BLaER1 (cell line): Measurements from ENCODE around the gene SLC16A10.
"Not testable (repeated sequence)": the region's sequence is repeated elsewhere in the genome, so short reads cannot be mapped to it uniquely, and the experiment has no call there.

Experiments
- H3K27ac ChIP-seq: shearing (Covaris generic); formaldehyde crosslinking; 2 replicates; pipeline ENCODE4 v1.8.1; 2022
- H3K27me3 ChIP-seq: shearing (Covaris generic); formaldehyde crosslinking; 2 replicates; pipeline ENCODE4 v1.8.1; 2022
- H3K36me3 ChIP-seq: shearing (Covaris generic); formaldehyde crosslinking; 2 replicates; pipeline ENCODE4 v1.8.1; 2022
- H3K4me1 ChIP-seq: shearing (Covaris generic); formaldehyde crosslinking; 2 replicates; pipeline ENCODE4 v1.8.1; 2022
- H3K4me2 ChIP-seq: shearing (Covaris generic); formaldehyde crosslinking; 2 replicates; pipeline ENCODE4 v1.8.1; 2022
- H3K4me3 ChIP-seq: shearing (Covaris generic); formaldehyde crosslinking; 2 replicates; pipeline ENCODE4 v1.8.1; 2022
- H3K9ac ChIP-seq: shearing (Covaris generic); formaldehyde crosslinking; 2 replicates; pipeline ENCODE4 v1.8.1; 2022
- H3K9me3 ChIP-seq: shearing (Covaris generic); formaldehyde crosslinking; 2 replicates; pipeline ENCODE4 v1.8.1; 2022
- H4K20me1 ChIP-seq: shearing (Covaris generic); formaldehyde crosslinking; 2 replicates; pipeline ENCODE4 v1.8.1; 2022
- Cebpa-rat ChIP-seq: shearing (Covaris generic); IDR thresholded peaks from 2 replicates; pipeline ENCODE4 v1.8.1; 2022

Gene SLC16A10

GRCh38 chr6:111087871-111088667 lies 766 bp downstream of the SLC16A10 start:
- Histone ChIP-seq H3K9ac (peak overlapping the region; percentile 72; the same call in 1 of the 2 replicates), H4K20me1 (no peaks in the 10 kb centered on the region), H3K9me3 (no peaks in the 10 kb centered on the region), H3K4me2 (peak overlapping the region; percentile 86), H3K36me3 (no peaks in the 10 kb centered on the region), H3K4me3 (peak overlapping the region; percentile 76), H3K4me1 (peaks cover 16% of the 10 kb centered on the region; the same call in 1 of the 2 replicates), H3K27me3 (peaks cover 40% of the 10 kb centered on the region), H3K27ac (no peak overlapping the region)
- no peak for TF ChIP-seq Cebpa-rat

GRCh38 chr6:111088668-111089003 lies 1.3 kb downstream of the SLC16A10 start:
- no peaks in the 10 kb centered on the region for H4K20me1 ChIP-seq
- no peak overlapping the region for H3K27ac ChIP-seq
- H3K9me3 ChIP-seq, result no peaks in the 10 kb centered on the region
- no peak overlapping the region for H3K9ac ChIP-seq
- H3K4me3 ChIP-seq, result peak overlapping the region; percentile 76
- peaks cover 16% of the 10 kb centered on the region; the same call in 1 of the 2 replicates for H3K4me1 ChIP-seq
- peak overlapping the region; percentile 86 for H3K4me2 ChIP-seq
- no peak for TF ChIP-seq Cebpa-rat
- H3K27me3 ChIP-seq, result peaks cover 40% of the 10 kb centered on the region
- H3K36me3 ChIP-seq, result no peaks in the 10 kb centered on the region

- Histone ChIP-seq H3K36me3 (no peaks in the 10 kb centered on the region), H3K9ac (no peak overlapping the region), H3K9me3 (no peaks in the 10 kb centered on the region), H3K4me2 (no peak overlapping the region), H3K4me3 (no peak overlapping the region), H3K4me1 (peaks cover 16% of the 10 kb centered on the region; the same call in 1 of the 2 replicates), H3K27ac (no peak overlapping the region), H3K27me3 (peaks cover 40% of the 10 kb centered on the region), H4K20me1 (no peaks in the 10 kb centered on the region)
- no peak for TF ChIP-seq Cebpa-rat
Measured at GRCh38 chr6:111090766-111091165, 3.5 kb downstream of the SLC16A10 start.

- Histone ChIP-seq H4K20me1 (no peaks in the 10 kb centered on the region), H3K4me2 (no peak overlapping the region), H3K4me3 (no peak overlapping the region), H3K4me1 (peaks cover 9% of the 10 kb centered on the region; the same call in 1 of the 2 replicates), H3K27ac (no peak overlapping the region), H3K27me3 (peaks cover 33% of the 10 kb centered on the region), H3K36me3 (no peaks in the 10 kb centered on the region), H3K9ac (no peak overlapping the region), H3K9me3 (no peaks in the 10 kb centered on the region)
- TF ChIP-seq Cebpa-rat, result no peak
Measured at GRCh38 chr6:111091987-111092386, 4.7 kb downstream of the SLC16A10 start.

GRCh38 chr6:111095488-111095887 lies 8.2 kb downstream of the SLC16A10 start:
- H3K27me3 ChIP-seq, H3K9me3 ChIP-seq, H3K4me1 ChIP-seq, H3K9ac ChIP-seq, H3K4me2 ChIP-seq, H3K27ac ChIP-seq, H4K20me1 ChIP-seq, H3K36me3 ChIP-seq, H3K4me3 ChIP-seq: not testable (repeated sequence)

GRCh38 chr6:111096246-111096645 lies 8.9 kb downstream of the SLC16A10 start:
- Histone ChIP-seq H3K27ac (no peak overlapping the region), H3K36me3 (no peaks in the 10 kb centered on the region), H4K20me1 (no peaks in the 10 kb centered on the region), H3K4me1 (no peaks in the 10 kb centered on the region), H3K27me3 (no peaks in the 10 kb centered on the region), H3K4me2 (no peak overlapping the region), H3K4me3 (no peak overlapping the region), H3K9ac (no peak overlapping the region), H3K9me3 (no peaks in the 10 kb centered on the region)
- no peak for TF ChIP-seq Cebpa-rat

GRCh38 chr6:111098597-111098996 lies 11.3 kb downstream of the SLC16A10 start:
- H3K4me2 ChIP-seq, result no peak overlapping the region
- no peak overlapping the region for H3K9ac ChIP-seq
- H3K36me3 ChIP-seq, result no peaks in the 10 kb centered on the region
- no peaks in the 10 kb centered on the region for H4K20me1 ChIP-seq
- H3K27me3 ChIP-seq, result no peaks in the 10 kb centered on the region
- no peak for TF ChIP-seq Cebpa-rat
- H3K4me3 ChIP-seq, result no peak overlapping the region
- no peak overlapping the region for H3K27ac ChIP-seq
- no peaks in the 10 kb centered on the region for H3K9me3 ChIP-seq
- no peaks in the 10 kb centered on the region for H3K4me1 ChIP-seq

- Histone ChIP-seq H3K27ac (no peak overlapping the region), H3K27me3 (no peaks in the 10 kb centered on the region), H3K36me3 (no peaks in the 10 kb centered on the region), H3K4me1 (no peaks in the 10 kb centered on the region), H4K20me1 (no peaks in the 10 kb centered on the region), H3K4me2 (no peak overlapping the region), H3K9ac (no peak overlapping the region), H3K9me3 (0 out of 2 replicates have a peak, but pooled peaks cover under 1% of the 10 kb centered on the region), H3K4me3 (no peak overlapping the region)
- no peak for TF ChIP-seq Cebpa-rat
Measured at GRCh38 chr6:111101987-111102386, 14.7 kb downstream of the SLC16A10 start.

GRCh38 chr6:111105578-111105977 lies 18.3 kb downstream of the SLC16A10 start:
- H4K20me1 ChIP-seq, result no peaks in the 10 kb centered on the region
- no peak overlapping the region for H3K4me3 ChIP-seq
- no peak for TF ChIP-seq Cebpa-rat
- H3K27ac ChIP-seq, result no peak overlapping the region
- no peaks in the 10 kb centered on the region for H3K4me1 ChIP-seq
- no peaks in the 10 kb centered on the region for H3K27me3 ChIP-seq
- H3K36me3 ChIP-seq, result no peaks in the 10 kb centered on the region
- H3K4me2 ChIP-seq, result no peak overlapping the region
- H3K9ac ChIP-seq, result no peak overlapping the region
- peaks cover 16% of the 10 kb centered on the region for H3K9me3 ChIP-seq

GRCh38 chr6:111107589-111107988 lies 20.3 kb downstream of the SLC16A10 start:
- Histone ChIP-seq H3K9me3 (peaks cover 16% of the 10 kb centered on the region), H4K20me1 (no peaks in the 10 kb centered on the region), H3K9ac (no peak overlapping the region), H3K4me2 (no peak overlapping the region), H3K27me3 (no peaks in the 10 kb centered on the region), H3K4me3 (no peak overlapping the region), H3K27ac (no peak overlapping the region), H3K4me1 (no peaks in the 10 kb centered on the region), H3K36me3 (no peaks in the 10 kb centered on the region)
- no peak for TF ChIP-seq Cebpa-rat

- Histone ChIP-seq H3K9me3 (peaks cover 16% of the 10 kb centered on the region), H3K27ac (no peak overlapping the region), H3K4me2 (no peak overlapping the region), H3K9ac (no peak overlapping the region), H3K4me1 (peaks cover 18% of the 10 kb centered on the region), H3K4me3 (no peak overlapping the region), H3K36me3 (no peaks in the 10 kb centered on the region), H3K27me3 (no peaks in the 10 kb centered on the region), H4K20me1 (no peaks in the 10 kb centered on the region)
- TF ChIP-seq Cebpa-rat, result no peak
Measured at GRCh38 chr6:111110036-111110435, 22.7 kb downstream of the SLC16A10 start.
